HG03342 (cell line): ENCODE measurements around the gene C1orf74.

Experiments used
- ATAC-seq: cut with Tn5 transposase; IDR thresholded peaks from one replicate; pipeline ENCODE4 v1.9.1; 2021; ENCODE audit warnings: mild to moderate bottlenecking, moderate library complexity; ENCODE audit not compliant: unreplicated experiment

C1orf74 gene

DNA sequence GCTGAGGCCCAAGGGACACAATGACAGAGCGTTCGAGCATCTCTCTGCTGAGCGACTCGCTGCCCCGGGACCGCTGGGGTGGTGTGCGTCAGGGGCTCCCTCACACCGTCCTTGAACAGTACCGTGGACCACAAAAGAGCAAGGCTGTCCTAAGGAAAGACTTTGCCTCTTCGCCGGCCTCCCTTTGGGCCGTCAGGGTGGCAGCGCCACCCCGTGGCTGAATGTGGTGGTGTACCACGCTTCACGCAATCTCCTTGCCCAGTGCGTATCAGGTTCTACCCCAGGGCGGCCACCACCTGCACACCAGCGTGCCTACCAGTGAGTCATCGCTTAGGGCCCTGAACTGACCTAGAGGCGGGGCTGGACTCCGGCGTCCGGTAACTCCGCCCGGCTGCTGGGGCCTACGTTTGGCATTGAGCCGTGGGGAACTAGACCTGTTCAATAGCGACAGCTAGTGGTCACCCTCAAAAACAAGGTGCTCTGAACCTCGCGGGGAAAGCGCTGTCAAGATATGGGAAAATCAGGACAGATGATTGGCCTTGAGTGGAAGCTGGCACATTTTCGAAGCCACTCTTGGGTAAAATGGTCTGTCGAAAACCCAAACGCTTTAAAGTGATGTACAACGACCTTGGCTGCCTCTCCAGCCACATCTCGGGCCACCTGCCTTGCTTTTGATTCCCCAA lies 36.6 kb downstream of the C1orf74 start:
- peak; percentile 69 for ATAC-seq

DNA sequence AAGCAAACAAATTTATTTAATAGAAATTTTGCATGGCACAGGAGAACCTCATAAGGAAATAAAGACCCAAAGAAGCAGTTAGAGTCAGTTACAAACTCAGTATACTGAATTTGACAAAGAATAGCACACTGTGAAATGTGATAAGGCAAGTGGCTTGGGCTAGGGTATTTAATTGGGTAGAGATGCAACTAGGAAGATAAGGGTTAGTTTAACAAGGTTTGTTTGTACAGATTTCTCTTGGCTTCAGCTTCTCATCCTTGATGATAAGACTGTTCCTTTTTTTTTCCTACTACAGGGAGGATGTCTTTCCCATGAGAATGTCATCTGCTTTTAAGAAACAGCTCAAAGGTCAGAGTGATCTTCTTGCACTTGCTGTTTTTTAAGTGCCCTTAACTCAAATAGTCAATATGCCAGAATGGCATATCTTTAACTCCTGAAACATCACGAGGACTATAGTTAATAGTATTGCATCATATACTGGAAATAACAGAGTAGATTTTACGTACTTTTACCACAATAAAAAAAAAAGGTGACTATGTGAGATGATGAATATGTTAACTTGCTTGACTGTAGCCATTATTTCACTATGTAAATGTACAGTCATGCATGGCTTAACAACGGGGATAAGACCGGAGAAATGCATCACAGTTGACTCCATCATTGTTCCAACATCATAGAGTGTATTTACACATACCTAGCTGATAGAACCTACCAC lies 37.8 kb downstream of the C1orf74 start:
- no peak for ATAC-seq

DNA sequence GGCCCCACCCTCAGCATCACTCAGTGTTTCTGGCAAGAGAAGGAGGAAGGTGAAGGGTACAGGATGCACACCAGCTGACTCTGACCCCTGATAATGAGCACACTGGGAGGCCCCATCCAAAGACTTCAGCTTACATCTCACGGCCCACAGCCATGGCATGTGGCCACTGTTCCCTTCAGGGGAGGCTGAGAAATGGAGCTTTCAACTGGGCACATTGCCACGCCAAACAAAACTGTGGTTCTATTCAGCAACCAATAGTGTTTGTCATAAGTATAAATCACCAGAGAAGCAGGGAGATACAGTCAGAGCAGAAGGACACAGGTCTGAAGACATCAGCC lies 41.2 kb downstream of the C1orf74 start:
- ATAC-seq: no peak

DNA sequence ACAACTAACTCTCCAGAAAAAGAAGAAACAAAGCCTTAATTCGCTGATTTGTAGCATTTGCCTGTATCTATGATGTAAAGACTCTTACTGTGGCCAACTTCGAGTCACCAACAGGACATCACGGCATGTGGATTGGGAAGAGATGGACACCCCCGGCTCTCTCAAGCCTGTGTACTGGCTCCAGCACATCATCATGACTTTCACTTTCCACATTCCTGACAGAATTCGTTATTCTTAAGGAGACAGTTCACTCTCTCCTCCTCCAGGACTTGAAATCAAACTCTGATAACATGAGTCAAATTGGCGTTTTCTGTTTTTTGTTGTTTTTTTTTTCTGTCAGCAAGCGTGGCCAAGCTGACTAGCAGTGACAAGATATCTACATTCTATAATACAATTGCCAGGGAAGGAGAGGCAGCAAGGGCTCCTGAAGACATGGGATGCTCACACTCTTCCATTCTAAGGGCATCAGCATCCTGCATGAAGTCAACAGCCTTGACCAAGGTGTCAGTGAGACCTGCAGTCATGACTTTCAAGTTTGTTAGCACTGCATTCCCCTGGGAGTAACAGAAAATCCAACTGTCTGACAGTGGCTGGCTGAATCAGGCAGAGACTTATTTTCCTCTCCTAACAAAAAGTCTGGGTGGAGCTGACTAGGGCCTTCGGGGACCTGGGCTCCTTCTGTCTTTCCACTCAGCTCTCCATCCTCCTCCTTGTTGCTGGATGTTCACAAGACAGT lies 41.8 kb downstream of the C1orf74 start:
- ATAC-seq: no peak

DNA sequence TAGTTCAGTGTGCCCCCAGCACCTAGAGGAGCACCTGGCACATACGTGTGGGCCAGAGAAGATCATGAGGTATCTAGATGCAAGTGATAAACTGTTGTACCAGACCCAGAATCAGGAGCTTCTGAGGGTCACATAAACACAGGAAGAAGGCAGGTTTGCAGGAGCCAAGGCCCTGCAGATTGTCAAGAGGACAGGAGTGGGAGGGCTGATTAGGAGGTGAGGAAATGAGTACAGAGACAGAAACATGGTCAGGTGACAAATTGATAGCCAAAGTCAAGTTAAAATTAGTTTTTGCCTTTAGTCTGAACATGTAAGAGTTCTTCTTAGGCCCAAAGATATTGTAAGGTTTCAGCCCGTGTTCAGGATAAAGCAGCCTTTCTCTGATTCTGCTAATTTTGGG lies 42.5 kb downstream of the C1orf74 start:
- ATAC-seq: no peak

DNA sequence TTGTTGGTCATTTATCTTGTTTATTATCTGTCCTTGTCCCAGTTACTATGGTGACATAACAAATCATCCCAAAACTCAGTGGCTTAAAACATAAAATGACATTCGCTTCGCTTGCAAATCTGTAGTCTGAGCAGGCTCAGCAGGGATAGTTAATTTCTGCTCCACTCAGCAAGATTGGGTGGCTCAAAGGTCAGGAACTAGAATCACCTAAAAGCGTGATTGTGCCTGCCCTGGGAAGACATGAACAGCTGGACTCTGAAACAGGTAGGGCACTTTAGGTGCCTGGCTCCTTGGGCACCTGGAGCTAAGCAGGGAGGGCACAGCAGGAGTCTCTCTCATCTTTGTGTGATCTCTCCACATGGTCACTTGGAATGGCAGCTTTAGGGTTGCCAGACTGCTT lies 43.2 kb downstream of the C1orf74 start:
- no peak for ATAC-seq

DNA sequence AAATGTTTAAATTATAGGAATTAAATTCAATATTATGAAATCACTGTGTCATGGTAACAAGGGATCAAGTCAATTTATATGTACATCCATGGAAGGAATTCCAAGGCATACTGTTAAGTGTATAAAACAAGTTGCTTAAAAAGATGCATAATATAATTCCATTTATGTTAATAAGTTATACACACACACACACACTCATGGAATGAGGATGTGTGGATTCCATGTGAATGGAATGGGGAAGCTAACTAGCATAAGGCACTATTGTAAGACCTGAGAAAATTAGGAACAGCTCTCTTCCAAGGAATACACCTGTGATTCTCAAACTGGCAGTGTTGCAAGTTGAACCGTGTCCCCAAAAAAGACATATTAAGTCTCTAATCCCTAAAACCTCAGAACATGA lies 46.1 kb downstream of the C1orf74 start:
- no peak for ATAC-seq

DNA sequence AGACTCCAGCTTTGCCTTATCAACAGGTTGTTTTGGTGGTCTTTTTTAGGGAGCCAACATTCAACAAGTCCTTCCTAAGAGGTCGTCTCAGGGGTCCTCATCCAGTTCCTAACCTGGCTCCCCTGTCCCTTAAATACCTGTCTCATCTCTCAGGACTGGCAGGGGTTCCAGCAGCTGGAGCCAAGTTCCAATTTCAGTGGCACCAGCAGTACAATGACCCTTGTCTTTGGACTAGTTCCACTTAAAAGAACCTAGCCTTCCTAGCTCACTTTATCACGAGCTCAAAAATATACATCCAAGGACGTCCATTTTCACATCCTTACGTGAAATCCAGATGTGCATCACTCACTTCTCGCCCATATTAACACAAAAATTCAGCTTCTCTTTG lies 47.2 kb downstream of the C1orf74 start:
- no peak for ATAC-seq

DNA sequence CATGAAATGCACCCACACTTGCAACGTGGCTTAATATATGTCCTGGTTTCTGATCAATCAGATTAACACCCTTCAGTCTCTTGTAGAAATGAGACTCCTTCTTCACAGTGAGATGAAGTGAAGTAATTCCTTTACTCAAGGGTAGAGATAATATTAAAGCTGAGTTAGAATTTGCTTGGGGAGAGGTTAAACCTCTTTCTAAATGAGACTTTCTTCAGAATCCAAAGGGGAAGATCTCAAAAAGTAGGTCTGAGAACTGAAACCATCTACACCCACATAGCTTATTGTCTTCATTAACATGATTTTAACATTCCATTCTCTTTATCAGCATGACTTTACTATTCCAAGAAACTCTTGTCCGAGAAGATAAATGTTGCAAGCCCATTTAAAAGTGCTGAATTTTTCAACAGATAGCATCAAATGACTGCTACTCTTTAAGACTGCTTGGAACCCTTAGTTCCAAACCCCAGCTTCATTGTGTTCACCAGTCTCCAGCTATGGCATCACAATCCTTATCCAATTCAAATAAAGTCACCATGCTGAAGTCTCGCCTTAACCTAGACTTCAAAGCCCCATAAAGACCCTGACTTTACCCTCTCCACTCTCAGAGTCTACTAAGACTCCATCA lies 47.8 kb downstream of the C1orf74 start:
- no peak for ATAC-seq

DNA sequence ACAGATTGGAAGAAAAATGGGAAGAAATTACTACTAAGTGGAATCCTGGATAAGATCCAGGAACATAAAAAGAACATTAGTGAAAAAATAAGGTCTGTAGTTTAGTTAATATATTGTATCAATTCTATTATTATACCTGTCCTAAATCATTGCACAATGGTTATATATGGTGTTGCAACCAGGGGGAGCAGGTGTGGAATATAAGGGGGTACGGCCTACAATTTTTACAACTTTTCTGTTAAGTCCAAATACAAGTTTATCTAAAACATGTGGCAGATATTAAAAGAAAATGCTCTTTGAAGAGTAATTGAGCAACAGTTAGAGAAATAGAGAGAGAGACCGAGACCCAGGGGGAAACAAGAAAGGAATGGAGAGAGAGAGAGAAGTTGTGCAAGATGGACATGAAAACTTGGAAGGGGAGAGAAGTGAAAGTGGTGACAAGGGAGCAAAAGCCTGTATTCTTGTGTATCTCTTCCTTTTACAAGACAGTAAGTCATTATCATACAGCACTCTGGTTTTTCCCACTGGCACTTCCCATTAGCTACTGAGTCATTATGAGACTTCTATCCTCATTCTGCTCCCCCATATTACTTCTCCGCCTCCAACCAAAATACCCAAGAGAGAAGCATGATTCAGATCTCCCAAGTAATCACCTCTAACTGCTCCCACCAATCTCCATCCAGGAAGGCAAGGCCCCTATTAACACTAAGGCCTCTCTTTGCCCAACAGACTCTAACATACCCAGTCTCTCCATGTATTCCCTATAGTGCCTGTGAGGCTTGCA lies 50.8 kb downstream of the C1orf74 start:
- ATAC-seq: no peak

DNA sequence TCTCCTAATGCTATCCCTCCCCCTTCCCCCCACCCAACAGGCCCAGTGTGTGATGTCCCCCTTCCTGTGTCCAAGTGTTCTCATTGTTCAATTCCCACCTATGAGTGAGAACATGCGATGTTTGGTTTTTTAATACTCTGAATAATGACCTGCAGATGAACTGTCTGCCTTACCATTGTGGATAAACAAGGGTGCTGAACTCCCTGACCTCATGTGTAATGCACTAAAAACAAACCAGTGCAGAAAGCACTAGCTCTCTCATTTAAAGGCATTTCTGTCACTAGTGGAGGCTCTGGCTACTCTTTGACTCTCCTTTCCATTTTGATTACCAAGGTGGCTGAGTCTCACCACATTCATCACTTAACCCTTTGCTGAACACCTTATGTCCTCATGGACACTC lies 51.6 kb downstream of the C1orf74 start:
- no peak for ATAC-seq

DNA sequence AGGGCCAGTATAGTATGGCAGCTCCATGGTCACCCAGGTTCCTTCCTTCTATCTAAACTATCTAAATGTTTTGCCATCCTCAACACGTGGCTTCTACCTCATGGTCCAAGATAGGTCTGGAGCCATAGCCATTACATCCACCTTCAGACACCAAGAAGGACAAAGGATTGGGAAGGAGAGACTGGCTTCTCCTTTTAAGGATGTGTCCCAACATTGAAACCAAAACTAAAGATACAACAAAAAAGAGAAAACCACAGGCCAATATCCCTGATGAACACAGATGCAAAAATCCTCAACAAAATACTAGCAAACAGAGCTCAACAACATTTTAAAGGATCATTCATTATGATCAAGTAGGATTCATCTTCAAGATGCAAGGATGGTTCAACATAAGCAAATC lies 54.9 kb downstream of the C1orf74 start:
- no peak for ATAC-seq
